ENCODE results near the gene BUD31.
"Not testable (repeated sequence)": the region's sequence is repeated elsewhere in the genome, so short reads cannot be mapped to it uniquely, and the experiment has no call there.

The BUD31 gene

DNA sequence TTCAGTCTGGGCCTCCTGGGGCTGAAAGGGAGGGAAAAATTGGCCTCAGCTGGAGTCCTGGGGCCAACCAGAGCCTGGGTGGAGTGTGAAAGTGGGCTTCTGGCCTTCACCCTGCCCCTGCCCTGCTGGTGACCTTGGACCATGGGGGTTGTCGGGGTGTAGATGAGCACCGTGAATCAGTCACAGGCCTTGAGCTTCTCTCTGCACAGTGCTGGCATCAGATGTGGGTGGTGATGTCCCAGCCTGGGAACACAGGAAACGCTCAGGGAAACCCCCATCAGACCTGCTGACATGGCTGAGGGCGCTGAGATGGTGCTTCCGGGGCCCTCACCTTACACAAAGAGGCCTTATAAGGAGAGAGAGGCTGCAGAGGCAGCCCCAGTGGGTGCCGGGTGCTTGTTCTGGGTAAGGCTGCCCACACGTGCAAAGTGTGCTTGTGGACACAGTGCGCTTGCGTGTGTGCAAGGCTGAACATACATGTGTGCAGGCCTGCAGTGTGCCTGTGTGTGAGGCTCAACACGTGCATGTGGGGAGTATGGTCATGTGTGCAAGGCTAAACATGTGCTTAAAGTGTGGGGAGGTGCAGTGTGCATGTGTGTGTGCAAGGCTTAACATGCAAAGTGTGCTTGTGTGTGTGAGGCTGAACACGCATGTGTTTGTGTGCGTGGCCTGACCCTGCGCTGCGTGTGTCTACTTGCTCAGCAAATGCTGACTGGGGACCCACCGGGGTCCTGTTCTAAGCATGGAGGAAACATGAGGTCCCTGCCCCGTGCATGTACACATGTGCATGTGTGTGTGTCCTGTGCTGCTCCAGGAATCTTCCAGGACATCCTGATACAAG lies 27.7 kb upstream of the BUD31 start:
- DNase-seq (peak; percentile 87), ATAC-seq (peak; percentile 89)

DNA sequence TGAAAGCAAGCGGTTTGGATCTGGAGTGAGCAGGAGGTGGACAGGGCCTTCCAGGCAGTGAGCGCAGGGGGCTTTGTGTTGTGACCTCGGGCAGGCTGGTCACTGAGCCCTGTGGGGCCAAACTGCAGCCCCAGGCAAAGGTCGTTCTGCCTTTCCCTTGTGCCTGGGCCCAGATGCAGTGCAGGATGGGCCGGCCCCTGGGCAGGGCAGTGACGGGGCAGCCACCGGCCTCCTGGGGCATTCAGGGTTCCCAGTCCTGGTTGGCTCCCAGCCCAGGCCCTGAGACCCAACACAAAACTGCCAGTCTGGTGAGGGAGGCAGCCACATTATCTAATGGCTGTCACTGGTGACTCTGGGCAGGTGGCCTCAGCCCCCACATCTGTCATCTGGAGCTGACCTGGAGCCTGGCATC lies 27.1 kb upstream of the BUD31 start:
- ATAC-seq, result no peak

DNA sequence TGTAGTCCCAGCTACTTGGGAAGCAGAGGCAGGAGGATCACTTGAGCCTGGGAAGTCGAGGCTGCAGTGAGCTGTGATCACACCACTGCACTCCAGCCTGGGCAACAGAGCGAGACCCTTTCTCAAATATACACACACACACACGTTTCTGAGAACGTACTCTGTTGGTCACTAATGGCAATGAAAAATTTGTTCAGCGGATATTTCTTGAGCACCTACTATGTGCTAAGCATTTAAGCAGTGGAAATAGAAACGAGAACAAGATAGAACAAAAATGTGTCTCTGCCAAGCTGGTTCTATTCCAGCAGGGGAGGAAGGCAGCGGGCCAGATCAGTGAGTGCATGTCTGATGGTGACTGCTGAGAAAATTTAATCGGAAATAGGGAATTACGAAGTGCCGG lies 25.6 kb upstream of the BUD31 start:
- DNase-seq (no peak), ATAC-seq (no peak)

More for the DNA sequence above, 27.1 kb upstream of the BUD31 start:
- no peak for DNase-seq

DNA sequence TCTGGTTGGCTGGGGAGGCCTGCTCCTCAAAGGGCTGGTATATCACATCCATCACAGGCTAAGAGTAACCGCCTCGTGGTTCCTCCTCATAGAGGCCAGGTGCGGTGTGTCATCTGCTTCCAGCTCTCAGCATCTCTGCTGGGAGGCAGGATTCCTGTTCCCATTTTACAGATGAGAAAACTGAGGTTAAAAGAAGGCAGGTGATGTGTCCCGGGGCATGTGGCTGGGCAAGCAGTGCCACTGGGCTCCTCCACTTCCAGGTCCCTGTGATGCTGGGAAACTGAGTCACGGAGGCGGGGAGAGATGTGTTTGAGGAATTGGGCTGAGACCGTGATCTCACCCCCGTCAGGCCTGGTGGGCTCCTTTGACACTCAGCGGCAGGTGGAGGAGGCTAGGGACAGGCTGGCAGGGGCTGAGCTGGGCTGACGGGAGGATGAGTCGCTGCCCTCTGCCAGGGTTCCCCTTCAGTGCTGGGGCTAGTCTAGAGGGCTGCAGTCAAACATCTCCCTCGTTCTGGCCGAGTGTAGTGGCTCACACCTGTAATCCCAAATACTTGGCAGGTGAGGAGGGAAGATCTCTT lies 24.9 kb upstream of the BUD31 start:
- ATAC-seq, result no peak
- DNase-seq, result no peak

DNA sequence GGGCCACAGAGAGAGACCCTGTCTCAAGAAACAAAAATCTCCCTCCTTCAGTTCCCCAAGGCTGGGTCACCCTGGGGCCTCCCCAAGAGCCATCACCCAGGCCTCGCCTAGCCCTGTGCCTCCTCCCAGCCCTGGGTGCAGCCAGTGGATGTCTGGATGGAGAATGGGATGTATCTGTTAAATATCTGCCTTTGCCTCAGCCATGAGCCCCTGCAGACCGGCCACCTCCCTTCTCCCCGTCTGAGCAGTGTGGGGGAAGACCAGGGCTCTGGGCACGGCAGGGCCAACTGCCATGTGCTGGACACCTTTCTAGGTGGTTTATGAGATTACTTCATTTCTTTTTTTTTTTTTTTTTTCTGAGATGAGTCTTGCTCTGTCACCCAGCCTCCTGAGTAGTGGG lies 24.2 kb upstream of the BUD31 start:
- ATAC-seq (no peak), DNase-seq (no peak)

DNA sequence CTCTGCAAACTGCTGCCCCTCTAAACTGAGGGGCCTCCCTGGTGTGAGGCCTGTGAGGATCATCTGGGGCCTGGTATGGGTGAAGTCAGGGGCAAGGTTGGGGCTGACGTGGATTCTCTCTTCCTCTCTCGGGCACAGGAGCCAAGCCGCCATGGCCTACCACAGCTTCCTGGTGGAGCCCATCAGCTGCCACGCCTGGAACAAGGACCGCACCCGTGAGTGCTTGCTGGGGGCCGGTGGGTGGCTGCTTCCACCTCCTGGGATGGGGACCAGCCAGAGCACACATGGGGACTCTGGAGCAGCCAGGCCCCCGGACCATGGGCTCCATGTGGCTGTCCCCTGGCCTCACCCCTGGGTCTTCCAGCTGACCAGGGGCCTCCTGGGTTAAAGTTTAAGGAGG lies 23.2 kb upstream of the BUD31 start:
- ATAC-seq, result no peak
- no peak for DNase-seq

DNA sequence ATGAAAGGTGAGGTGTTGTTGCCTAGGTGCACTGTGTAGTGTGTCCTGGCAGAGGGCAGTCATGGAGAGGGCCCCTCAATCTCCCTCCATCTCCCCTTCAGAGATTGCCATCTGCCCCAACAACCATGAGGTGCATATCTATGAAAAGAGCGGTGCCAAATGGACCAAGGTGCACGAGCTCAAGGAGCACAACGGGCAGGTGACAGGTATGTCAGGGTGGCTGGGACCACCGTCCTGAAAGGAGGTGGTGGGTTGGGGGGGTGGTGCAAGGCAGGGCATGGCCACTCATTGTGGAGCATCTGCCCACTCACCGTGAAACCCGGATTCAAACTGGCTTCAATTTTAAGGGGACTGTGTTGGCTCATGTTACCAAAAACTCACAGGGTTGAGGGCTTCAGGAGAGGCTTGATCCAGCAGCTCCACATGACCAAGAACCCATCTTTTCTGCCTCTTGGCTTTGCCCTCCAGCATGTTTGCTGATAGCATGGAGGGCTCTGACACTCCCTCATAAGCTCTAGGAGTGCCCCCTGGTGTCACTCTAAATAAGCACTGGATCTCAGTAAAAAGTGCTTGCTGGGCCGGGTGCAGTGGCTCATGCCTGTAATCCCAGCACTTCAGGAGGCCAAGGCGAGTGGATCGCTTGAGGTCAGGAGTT lies 22.1 kb upstream of the BUD31 start:
- ATAC-seq (peak; percentile 57), DNase-seq (no peak)

DNA sequence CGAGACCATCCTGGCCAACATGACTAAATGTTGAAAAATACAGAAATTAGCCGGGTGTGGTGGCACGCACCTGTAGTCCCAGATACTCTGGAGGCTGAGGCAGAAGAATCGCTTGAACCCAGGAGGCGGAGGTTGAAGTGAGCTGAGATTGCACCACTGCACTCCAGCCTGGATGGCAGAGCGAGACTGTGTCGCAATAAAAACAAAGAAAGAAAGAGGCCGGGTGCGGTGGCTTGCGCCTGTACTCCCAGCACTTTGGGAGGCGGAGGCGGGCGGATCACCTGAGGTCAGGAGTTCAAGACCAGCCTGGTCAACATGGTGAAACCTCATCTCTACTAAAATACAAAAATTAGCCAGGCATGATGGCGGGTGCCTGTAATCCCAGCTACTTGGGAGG lies 21.5 kb upstream of the BUD31 start:
- ATAC-seq, DNase-seq: not testable (repeated sequence)

DNA sequence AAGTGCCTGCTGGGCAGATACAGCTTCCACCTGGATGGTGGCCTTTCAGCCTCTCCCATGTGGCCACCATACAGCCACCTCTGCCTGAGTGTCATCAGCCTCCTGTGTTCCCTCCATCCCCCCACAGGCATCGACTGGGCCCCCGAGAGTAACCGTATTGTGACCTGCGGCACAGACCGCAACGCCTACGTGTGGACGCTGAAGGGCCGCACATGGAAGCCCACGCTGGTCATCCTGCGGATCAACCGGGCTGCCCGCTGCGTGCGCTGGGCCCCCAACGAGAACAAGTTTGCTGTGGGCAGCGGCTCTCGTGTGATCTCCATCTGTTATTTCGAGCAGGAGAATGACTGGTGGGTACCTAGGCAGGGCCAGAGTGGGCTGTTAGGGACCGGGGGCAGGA lies 20.9 kb upstream of the BUD31 start:
- ATAC-seq (no peak), DNase-seq (no peak)

DNA sequence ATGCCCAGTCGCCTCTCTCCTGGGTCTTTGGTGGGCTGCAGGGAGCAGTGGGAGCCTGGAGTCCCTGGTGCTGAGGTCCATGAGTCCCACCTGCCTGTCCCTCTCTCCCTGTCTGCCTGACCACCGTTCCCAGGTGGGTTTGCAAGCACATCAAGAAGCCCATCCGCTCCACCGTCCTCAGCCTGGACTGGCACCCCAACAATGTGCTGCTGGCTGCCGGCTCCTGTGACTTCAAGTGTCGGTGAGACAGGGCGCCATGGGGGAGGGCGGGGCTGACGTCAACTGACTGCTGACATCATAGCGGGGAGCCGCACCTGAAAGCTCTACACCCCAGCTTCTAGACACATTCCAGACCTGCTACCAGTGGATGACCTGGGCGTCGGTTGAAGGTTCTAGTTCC lies 19.0 kb upstream of the BUD31 start:
- ATAC-seq (no peak), DNase-seq (no peak)

DNA sequence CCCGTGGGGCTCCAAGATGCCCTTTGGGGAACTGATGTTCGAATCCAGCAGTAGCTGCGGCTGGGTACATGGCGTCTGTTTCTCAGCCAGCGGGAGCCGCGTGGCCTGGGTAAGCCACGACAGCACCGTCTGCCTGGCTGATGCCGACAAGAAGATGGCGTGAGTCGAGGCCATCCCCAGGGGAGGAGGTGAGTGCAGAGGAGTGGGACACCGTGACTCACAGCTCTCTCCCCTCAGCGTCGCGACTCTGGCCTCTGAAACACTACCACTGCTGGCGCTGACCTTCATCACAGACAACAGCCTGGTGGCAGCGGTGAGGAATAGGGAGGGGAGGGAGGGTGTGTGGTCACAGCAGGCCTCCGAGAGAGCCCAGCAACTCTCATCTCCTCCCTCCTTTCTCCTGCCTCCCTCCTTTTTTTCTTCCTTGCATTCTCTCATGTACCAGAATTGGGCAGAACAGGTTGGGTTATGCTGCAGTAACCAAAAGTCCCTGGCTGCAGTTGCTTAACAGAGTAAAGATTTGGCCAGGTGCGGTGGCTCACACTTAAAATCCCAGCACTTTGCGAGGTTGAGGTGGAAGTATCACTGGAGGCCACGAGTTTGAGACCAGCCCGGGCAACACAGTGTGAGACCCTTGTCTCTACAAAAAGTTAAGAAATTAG lies 17.7 kb upstream of the BUD31 start:
- ATAC-seq, result no peak
- no peak for DNase-seq

DNA sequence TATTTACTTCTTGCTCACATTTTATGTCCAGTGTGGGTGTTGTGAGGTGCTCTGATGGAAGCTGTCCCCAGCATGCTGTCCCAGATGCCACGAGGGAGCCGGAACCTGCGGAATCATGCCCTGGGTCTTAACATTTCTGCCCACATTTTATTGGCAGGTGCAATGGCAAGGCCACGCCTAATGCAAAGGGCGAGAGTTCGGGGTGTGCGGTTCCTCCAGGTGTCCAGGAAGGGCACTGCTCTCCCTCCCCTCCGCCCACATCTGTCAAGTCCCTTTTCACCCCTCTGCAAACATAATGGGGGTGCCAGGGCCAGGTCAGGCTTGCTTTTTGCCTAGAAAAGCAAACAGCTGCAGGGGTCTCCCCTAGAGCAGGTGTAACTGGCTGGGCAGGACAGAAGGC lies 16.7 kb upstream of the BUD31 start:
- DNase-seq (no peak), ATAC-seq (no peak)

DNA sequence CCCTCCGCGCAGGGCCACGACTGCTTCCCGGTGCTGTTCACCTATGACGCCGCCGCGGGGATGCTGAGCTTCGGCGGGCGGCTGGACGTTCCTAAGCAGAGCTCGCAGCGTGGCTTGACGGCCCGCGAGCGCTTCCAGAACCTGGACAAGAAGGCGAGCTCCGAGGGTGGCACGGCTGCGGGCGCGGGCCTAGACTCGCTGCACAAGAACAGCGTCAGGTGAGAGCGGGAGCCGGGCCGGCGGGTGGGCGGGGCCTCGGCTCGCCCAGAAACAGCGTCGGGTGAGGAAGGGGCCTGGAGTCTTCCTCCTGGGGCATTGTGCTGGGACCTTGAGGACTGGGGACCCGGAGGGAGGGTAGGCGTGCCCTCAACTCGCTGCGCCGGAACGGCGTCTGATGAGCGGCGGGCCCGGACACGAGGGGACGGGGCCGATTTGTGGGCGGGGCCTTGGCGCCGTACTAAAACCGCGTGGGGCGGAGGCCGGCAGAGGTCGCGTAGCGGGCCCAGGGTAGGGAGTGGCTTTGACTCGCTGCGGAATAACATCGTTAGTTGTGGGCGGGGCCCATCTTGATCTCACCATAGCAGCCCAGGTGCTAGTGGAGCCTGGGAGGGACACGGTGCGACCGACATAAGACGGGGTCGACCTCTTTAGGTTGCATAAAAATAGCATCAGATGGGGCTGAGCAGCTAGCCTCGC lies 16.0 kb upstream of the BUD31 start:
- ATAC-seq (peak; percentile 79), DNase-seq (peak; percentile 79)

DNA sequence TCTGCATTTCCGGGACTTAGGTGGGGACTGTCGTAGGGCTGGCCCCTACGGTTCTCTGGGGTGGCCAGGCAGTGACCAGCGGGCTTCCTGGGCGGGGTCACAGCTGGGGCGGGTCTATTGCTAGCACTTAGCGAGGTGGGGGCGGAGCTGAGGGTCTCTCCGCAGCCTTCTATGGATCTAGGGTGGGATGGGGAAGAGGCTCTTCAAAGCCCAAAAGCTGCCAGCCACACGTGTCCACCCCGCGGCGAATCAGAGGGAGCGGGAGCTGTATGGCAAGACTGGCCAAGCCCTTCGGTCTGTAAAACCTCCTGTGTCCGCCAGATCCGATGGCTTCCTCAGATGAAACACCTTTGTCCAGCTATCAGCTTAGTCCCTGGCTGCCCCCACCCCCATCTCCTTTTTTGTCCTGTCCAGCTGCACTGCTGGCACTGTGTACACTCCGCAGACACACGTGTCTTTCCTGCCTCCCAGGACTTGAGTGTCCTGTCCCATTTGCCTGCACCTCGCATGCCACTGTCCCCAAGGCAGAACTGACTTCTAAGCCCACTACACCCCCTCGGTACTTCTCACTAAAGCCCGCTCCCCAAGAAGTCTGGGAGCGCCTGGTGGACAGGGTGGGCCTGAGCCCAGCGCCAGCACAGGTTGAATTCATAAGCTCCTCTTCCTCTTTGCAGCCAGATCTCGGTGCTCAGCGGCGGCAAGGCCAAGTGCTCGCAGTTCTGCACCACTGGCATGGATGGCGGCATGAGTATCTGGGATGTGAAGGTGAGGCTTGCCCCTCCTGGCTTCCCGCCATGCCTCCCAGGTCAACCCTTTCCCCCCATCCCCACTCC lies 15.2 kb upstream of the BUD31 start:
- ATAC-seq (no peak), DNase-seq (no peak)

DNA sequence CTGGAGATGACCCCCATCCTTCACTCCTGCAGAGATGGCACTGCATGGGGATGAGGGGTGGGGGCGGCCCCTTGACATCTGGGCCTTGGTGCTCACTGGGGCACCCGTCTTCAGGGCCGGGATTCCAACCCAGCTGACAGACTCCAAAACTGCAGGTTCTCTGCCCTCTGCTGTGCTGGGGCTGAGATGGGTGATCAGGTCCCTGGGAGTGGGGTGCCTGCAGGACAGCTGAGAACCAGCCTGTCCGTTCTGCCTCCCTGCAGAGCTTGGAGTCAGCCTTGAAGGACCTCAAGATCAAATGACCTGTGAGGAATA lies 14.6 kb upstream of the BUD31 start:
- DNase-seq (no peak), ATAC-seq (no peak)

DNA sequence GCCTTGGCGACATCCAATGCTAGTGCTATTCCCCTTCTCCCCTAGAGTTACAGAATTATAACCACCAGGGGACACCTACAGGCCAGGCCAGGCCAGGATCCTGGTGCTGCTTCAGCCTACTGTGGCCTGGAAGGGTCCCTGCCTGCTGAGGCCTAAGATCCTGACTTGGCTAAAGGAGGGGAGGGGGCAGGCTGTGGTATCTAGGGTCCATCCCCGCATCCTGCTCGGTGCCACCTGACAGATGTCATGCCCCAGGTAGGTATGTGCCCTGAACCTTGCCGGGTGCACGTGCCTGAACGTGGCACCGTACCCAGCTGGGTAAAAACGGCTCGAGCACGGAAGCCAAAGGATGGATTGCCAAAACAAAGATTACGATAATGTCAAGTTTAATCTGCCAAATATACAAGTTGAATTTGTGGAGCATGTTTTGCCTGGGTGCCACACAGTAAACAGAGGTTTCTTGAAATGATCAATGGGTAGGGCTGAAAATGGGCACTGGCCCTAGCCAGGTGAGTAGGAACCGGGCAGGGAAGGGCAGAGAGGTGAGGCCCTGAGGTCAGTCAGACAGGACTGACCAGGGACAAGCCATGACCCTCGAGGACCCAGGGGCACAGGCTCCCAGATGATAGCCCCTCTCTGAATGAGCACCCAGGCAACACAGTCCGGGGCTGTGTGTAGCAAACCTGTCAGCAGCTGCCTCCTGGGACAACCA lies 13.0 kb upstream of the BUD31 start:
- ATAC-seq (no peak), DNase-seq (no peak)

DNA sequence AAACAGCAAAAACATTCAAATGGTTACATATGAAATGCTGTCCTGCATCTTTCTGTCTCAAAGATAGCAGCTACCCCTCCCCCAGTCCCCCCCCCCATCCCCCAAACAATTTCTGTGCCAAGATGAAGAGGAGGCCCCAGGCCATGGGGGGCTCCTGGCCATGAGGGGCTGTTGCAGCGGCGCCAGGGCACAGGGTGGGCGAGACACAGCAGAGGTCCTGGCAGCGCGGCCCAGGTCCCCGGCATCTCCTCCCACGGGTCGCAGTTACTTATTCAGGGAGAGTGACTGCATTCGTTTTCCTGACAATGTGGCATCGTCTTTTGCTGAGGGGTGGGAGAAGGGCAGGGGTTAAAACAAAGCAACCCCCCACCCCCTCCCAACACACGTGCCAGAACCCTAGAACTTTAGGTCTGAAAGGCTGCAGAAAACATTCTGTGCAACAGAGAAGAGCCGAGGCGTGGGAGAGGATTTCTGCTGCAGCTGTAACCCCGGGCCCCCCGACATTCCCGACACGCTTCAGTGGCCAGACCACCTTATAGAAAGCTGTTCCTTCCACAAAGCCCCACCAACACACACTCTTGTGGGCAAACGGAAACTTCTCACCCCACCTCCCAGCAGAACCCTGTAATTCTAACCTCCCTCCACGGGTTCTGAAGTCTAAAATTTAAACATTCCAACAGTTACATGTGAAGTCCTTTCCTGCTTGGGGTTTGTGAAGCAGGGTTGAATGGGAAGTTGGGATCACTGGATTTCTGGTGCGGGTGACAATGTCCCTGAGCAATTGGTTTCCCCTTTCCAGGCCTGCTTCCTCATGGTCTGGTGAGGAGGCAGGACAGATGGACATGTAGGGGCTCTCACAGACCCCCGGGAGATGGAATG lies 12.1 kb upstream of the BUD31 start:
- no peak for DNase-seq
- no peak for ATAC-seq

DNA sequence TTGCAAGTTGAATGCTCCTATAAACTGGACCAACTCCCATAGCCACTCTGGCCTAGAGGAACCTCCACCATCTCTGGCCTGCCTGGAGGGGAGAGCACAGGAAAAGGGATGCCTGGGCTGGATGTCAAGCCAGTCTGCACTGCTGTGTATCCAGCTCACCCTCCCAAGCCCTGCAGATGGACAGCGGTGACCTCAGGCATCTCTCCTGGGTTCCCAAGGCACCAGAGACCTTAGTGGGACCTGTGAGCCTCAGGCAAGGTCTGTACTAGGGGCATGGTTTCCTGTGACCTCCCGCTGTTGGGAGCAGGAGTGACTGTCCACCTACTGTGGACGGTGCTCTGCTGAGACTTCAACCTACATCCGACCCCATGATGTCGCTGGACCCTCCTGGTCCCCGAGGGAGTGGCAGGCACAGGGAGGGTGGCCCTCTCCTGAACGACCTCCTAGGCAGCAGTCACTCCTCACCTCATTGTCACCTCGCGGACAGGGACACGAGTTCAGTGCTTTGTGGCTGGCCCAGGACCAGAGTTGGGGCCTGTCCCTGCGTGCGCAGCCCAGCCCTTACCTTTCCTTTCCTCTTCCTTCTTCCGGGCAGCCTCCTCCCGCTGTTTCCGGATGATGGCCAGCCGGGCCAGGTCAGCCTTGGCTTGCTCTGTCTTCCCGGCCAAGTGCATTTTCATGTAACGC lies 11.3 kb upstream of the BUD31 start:
- ATAC-seq (no peak), DNase-seq (no peak)

DNA sequence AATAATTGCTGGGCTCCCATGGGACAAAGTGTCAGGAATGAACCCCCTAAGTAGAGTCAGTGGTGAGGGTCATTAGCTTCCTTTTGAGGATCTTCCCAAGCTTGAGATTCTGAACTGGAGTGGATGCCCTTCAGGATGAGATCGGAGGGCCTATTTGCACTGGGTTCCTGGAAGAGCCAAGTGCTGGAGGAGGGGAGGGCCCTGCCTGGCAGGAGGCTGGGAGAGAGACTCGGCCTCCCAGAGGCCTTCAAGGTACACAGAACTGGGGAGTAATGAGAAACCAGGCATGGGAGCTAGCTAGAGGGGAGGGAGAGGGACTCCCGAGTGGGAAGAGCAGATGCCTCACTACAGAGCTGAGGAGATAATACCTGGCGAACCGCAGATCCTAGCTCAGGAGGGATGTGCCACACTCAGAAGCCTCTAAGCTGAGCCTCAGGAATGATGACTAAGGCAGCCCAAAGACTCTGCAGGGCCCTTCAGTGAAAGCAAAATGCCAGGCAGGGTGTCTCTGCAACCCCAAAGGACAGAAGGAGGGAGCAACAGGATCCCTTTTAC lies 9.8 kb upstream of the BUD31 start:
- DNase-seq (no peak), ATAC-seq (no peak)
